Measurements from ENCODE around the gene CRLF2.

DNA sequence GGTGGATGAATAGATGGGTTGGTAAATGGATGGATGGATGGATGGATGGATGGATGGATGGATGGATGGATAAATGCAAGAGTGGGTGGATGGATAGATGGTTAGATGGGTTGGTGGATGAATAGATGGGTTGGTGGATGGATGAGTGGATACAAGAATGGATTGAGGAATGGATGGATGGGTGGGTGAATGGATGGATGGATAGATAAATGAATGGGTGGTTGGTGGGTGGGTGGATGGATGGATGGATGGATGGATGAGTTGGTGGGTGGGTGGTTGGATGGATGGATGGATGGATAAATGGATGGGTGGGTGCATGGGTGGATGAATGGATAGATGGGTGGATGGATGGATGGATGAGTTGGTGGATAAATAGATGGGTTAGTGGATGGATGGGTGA lies 13.8 kb upstream of the CRLF2 start:
- TF ChIP-seq, protein P1, sequence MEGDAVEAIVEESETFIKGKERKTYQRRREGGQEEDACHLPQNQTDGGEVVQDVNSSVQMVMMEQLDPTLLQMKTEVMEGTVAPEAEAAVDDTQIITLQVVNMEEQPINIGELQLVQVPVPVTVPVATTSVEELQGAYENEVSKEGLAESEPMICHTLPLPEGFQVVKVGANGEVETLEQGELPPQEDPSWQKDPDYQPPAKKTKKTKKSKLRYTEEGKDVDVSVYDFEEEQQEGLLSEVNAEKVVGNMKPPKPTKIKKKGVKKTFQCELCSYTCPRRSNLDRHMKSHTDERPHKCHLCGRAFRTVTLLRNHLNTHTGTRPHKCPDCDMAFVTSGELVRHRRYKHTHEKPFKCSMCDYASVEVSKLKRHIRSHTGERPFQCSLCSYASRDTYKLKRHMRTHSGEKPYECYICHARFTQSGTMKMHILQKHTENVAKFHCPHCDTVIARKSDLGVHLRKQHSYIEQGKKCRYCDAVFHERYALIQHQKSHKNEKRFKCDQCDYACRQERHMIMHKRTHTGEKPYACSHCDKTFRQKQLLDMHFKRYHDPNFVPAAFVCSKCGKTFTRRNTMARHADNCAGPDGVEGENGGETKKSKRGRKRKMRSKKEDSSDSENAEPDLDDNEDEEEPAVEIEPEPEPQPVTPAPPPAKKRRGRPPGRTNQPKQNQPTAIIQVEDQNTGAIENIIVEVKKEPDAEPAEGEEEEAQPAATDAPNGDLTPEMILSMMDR (IDR thresholded peaks at IDR 0.05 in 2 of 3, conservative IDR thresholded peaks at IDR 0.05 in 1 of 3; ENCODE audit: borderline replicate concordance in 1 of 3, insufficient read depth in 1 of 3, low read depth in 2 of 3, low read length in 2 of 3): no peak
- TF ChIP-seq POLR2A (IDR thresholded peaks at IDR 0.05; ENCODE audit: borderline replicate concordance, extremely low read depth, insufficient read depth, insufficient read length) (no peak), POLR2AphosphoS5 (IDR thresholded peaks at IDR 0.05; ENCODE audit: low read depth, low read length) (no peak), SP1 (IDR thresholded peaks at IDR 0.05; ENCODE audit: low read depth) (no peak), EZH2 (IDR thresholded peaks at IDR 0.05) (no peak), YY1 (IDR thresholded peaks at IDR 0.05; ENCODE audit: extremely low read depth, insufficient replicate concordance, low read depth, low read length) (no peak), ZNF274 (IDR thresholded peaks at IDR 0.05; ENCODE audit: low read depth, low read length) (no peak), EGR1 (IDR thresholded peaks at IDR 0.05; ENCODE audit: low read depth) (no peak), SIN3A (IDR thresholded peaks at IDR 0.05; ENCODE audit: low read depth) (no peak), RAD21 (IDR thresholded peaks at IDR 0.05; ENCODE audit: low read depth) (no peak)
